NOMO-1 (cell line): Measurements from ENCODE around the gene F2RL2.

Experiments used
- DNase-seq, 2 experiments: peaks; one replicate each; lab custom pipeline; 2025; ENCODE audit not compliant: unreplicated experiment in 2 of 2; lab: John Stamatoyannopoulos, UW

Gene F2RL2

GRCh38 chr5:76585783-76586217 lies 37.4 kb downstream of the F2RL2 start:
- DNase-seq = no peak

DNA sequence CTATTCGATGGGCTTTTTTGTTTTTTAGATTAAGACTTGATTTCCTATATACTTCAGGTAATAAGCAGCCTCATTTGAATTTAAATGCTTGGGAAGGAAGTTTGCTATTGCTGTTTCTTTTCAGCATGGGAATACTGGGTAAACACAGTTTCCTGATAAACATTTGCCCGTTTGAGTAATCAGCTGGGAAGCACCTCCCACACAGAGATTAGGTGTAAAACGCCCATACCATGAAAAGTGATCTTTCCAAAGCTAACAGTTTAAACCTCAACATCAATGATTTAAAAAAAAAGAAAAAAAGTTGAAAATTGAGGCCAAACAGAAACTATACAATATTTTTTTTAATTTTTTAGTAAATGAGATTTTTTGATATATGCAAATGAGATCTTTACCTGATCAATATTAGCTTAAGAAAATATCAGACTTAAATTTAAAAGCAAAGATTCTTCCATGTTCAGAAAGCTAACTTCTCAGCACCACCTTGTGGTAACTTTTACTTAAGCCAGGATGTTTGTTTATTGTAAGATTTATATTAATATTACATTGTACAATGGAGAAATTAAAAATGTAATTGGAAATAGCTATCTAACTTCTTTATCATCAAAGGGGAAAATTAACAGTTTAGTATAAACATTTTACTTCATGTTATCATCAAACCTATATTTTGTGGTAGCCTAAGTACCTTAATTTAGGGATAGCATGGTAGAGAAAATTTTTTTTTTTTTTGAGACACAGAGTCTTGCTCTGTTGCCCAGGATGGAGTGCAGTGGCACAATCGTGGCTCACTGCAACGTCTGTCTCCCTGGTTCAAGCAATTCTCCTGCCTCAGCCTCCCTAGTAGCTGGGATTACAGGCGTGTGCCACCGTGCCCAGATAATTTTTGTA lies 39.8 kb downstream of the F2RL2 start:
- DNase-seq = no peak

DNA sequence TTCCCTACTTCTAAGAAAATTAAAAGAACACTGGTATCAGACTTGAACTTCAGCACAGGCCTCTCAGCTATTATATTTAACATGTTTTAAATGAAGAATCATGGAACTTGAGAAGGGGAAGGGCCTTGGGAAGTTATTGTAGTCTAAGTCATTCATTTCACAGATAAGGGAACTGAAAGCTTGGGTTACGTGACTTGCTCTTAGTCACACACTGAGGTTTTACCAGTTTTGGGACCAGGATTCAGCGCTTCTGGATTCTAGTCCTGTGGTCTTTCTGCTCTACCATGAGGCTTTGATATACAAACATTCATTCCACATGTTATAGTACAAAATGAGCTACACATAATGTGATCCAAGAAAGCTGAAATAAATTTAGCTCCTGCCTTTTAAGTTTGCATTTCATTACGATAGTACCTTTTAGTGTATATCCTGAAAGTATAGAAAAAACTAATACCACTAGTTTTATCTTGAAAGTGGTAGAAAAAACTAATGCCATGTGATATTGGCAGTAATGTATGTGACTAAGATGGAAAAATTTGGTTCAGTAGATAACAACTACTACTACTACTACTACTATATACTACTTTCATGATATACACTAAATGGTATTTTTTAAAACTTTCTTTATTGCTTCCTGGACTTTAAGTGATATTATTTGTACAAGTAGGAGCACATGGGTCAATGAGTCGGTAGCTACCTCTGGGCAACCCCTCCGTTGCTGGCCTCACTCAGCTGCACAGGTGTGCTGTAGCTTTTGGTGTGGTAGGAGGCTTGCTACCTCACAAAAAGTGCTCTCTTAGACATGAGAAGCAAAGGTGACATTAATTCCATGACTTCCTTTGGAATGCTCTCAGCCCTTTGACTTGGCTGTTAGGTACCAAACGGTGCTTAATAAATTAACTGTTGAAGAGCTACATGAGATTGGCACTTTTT lies 40.7 kb downstream of the F2RL2 start:
- DNase-seq = peak; percentile 74 to 95

DNA sequence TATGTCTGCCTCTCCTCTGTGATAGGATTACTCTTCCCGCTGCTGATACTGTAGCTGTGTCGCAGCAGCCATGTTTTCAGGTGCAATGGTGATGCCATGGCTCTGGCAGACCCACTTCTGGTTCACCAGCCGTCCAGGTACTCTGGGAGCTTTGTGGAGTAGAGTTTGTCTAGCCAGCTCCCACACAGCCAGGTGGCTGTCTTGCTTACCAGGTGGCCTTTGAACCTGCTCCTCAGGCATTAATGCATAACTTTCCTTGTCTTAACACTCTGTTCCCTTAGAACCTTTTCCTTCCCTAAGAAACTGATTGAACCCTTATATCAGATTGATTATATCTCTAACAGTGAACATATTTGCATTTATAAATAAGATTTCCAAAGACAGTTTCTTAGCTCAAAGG lies 42.2 kb downstream of the F2RL2 start:
- DNase-seq = no peak

DNA sequence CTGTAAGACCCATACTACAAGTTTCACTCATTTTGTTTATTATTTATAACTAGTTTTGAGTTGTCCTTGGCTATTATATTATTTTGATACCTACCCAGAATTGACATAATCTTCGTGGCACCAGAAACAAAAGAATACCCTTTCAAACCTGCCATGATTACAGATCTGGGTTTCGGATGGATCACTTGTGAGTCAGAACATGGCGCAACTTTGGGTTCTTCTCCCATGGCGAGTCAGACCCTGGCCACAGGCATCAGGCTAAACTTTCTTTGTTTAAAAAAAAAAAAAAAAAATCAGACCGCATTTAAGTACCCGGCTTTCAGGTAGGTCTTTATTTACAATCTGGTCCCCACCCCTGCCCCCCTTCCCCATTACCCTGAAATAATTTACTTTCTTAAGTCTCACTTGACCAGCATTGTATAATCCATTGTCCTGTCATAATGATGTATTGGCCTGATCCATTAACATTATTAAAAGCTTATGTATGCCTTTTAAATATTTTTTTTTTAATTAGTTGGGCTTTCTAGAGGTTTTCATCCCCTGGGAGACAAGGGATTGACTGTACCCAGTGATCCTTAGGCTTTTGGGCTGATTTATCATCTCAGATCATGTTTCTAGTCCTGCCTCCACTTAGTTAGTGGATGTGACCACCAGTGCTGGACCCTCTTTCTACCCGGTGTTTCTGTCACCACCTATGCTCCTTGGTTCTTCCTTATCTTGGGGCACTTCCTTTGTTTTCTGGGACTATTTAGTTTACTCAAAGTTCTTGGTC lies 43.9 kb downstream of the F2RL2 start:
- DNase-seq = no peak

DNA sequence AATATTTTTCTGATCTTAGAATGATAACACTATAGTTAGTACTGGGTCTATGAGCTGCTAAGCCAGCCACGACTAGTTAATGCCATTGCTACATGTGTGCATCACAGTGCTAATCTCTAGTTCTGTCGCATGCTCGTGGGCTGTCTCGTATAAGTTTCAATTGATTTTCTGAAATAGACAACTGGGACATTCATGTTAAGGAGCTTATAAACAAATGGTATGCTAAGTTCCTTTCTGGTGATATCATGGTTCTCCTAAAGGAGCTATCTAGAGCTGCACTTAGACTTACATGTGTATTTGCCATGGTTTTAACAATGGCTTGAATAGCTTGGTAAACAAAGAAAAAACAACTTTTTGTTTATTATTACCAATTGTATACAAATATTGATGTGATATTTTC lies 46.2 kb downstream of the F2RL2 start:
- no peak for DNase-seq

DNA sequence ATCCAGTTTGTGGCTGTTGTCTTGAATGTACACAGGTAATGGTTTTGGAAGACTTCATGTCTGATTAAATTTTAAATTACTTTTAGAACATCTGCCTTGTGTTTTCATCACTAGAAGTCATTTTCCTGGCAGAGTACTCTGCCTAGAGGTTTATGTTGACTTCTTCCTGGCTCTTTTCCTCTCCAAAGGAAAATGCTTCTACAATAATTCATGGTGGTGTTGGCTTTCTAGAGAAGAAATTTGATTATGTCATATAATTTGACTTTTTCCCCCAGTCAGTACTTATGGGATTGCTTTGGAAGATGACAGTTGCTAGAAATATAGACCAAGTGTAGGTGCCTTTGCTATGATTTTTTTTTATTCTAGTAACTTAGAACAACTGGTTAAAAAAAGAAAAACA lies 46.8 kb downstream of the F2RL2 start:
- no peak for DNase-seq

DNA sequence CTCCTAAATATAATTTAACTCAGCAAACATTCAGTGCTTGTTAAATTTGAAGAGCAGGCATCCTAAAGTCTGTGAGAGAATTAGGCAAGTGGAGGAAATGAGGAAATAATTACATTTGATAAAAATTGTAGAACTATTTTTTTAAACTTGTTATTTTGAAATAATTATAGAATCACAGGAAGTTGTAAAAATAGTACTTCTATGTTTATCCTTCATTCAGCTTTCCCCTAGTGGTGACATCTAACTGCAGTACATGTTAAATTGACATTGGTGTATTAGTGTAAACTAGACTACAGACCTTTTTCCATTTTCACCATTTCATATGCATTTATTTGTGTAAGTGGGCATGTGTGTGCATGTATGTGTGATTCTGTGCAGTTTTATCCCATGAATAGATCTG lies 51.6 kb downstream of the F2RL2 start:
- peak; percentile 1 to 32 for DNase-seq

- DNase-seq = no peak
These were observed 53.0 kb downstream of the F2RL2 start for GRCh38 chr5:76570153-76570552.
